ENCODE data around the gene SLIT3.

Gene SLIT3

DNA sequence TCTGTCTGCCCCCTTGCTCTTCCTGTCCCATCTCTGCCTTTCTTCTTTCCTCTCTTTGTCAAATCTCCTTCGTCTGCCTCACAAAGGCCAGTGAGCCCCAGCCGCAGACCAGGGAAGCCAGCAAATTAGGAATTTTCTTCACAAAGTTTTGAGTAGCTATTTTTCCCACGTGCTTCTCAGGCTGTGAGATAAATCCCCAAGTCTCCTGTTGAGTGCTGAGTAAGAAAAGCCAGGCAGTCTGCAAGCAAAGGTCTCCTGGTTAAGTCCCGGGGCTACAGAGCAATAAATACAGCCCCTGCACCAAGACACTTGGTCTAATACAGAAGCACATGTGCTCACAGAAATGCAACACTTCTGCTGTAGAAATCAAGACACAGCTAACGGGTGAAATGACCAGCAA lies 284.9 kb downstream of the SLIT3 start:
- DNase-seq = no peak

DNA sequence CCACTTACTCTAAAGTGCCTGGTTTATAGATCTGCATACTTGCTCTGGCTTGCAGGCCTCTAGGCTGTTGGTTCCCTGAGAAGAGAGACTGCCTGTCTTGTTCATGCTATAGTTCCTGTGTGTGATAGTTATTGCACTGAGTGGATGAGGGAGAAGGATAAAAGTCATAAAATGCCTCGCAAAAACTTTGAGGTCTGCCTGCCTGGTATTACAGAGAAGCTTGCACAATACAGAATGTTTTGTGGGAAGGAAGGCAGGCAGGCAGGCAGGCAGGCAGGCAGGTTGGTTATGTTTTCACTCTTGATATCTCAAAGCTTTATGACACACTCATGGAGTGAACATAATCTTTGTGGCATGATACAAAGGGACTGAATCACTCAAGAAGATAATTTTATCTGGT lies 287.1 kb downstream of the SLIT3 start:
- no peak for DNase-seq

DNA sequence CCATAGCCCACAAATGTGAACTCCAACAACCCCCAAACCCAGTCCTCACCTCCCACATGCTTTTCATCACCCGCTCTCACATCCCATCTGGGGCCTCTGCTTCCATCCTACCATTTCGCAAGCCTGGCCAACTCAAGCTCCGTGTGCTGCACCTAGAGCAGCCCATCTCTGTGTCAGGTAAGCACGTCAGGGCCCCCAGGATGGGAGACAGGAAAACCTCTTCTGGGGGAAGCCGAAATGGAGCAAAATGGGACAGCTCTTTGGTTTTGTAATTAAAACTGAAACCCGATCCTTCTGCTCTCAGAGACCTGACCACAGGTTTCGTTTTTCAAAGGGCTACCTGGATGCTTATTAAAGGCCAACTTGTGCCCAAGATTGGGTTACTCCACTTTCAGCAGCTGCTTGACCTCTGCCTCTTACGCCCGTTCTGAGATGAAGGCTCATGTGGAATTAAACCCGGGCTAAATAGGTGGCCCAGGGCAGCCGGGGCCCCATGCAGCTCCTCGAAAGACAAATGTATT lies 287.7 kb downstream of the SLIT3 start:
- no peak for DNase-seq

DNA sequence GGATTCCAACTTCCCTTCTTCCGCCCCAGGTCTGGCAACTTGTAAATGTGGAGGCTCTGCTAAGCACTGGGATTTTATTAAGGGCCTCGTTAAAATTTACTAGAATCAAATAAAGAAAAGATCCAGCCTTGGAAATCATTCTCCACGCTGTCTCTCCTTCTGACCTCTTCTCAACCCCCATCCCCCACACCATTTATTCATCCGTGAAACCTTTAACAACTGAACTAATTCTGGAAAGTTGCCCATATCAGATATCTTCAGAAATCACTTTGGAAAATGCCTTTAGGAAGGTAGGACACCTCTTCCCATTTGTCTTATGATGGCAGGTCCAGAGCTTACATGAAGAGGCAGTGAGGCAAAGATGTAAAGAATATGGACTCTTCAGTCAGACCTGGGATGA lies 288.5 kb downstream of the SLIT3 start:
- DNase-seq = no peak

DNA sequence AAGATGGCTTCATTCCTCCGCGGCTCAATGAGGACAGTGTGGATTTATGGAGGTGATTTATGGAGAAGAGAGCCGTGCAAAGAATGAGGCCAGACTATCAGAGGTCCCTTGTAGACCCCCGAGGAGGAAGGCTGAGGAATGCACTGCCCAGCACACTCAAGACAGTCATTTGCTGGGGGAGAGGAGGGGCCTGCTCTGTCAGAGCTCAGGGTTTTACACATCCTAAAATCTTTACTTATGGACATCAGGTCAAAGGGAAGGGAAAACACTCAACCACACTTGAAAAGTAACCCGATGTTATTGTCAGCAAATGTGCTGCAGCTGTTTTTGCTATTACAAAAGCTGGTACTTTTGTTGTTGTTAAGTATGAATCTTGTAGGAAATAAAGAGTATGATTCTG lies 289.5 kb downstream of the SLIT3 start:
- no peak for DNase-seq

DNA sequence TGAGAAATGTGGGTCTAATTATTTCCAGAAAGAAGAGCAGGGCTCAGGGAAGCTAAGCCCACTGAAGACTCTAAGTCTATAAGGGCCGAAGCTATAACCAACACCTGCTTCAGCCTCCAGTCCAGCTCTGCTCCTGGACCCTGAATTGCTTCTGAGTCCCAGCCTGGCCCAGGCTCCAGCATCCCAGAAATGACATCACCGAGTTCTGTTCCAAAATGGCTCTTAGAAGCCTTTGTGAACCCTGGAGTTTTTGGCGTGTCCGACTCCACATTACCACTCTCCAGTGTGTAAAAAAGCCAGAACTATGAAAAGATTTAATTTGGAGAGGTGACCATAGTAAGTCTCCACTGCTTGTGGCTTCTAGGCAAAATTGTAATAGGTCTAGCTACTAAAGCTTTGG lies 289.9 kb downstream of the SLIT3 start:
- no peak for DNase-seq

DNA sequence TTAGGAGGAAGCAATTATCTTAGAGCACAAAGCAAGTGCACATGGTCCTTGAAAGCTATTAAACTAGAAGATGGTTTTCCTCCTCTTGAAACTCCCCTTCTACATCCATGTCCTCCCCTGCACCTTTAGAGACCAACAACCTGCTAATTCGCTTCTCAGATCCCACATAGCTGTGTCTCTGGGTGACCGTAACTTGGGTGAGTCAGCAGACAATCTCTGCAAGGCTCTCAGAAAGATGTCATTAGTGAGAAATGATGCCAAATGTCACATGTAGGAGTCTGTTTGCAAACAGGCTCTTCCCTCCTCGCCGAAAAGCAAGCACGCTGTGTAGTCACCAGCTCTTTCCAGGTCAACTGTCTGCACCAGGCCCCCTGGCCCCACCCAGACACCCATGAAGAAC lies 291.8 kb downstream of the SLIT3 start:
- no peak for DNase-seq

DNA sequence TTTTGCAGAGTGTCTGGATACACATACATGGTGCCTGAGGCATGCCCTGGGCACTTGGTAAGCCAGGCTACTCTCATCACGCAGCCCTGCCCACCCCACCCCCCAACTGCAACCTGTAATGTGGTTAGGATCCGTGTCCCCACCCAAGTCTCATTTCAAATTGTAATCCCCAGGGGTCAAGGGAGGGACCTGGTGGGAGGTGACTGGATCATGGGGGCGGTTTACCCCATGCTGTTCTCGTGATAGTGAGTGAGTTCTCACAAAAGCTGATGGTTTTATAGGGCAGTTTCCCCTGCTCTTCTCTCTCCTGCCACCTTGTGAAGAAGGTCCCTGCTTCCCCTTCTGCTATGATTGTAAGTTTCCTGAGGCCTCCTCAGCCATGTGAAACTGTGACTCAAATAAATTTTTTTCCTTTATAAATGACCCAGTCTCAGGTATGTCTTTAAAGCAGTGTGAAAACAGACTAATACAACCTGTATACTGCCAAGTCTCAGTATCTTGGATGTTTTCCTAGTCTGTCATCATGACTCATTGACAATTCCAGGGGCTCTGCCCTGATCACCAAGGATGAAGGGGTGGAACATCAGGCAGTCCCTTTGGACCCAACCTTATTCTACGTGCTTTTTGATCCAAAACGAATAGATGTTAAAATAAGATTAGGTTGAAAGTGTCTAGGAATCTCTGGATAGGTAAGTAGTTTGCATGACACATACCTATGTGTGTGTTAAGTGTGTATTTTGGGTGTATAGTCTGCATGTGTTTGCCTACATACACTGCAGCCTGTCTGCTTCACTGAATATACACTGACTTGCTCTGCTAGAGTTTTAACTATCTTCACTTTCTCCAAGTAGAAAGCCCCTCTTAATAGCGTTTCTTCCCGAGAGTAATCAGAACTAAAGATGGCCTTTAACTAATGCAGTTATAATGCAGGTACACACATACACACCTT lies 293.8 kb downstream of the SLIT3 start:
- DNase-seq = no peak

DNA sequence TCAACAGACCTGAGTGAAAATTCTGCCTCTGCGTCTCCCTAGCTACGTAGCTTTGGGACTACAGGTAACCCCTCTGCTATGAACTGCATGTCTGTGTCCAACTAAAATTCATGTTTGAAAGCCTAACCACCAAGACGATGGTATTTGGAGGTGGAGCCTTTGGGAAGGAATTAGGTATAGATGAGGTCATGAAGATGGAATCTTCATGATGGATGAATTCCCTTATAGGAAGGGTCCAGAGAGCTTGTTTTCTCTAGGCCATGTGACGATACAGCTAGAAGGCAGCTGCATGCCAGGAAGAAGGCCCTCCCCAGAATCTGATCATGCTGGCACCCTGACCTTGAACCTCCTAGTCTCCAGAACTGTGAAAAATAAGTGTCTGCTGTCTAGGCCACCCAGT lies 296.4 kb downstream of the SLIT3 start:
- DNase-seq = no peak

DNA sequence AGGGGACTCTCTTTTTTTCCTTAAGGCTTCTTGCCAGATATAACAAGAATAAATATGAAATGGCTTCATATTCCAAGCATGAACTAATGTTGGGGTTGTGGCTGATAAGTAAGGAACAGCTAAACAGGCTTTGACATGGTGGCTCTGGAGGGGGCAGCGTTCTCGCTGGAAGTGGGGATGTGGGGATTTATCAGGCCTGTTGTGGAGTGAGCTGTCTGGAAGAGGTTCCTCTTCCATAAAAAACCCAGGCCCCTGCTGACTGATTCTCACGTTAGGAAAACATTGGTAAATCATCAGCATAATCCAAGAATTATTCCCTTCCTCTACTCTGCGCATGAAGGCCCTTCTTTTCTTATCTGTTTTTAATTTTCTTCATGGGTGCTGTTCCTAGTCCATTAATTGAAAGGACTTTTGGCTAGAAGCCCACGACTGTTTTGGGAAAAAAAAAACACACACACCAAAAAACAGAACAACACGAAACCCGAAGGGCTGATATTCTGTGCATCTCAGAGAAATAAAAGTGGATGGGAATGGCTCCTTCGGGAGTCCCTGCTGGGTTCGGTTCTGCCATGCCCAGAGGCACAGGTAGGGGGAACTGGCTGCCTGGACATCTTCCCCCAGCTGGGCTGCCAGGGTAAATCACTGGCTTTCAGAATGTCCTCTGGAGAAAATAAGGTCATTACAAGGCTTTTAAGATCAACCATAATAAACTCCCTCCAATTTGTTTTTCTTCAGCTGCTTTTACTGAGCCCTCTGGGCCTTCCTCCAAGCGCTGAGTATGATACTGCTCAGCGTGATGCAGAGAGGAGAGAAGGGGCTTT lies 297.0 kb downstream of the SLIT3 start:
- DNase-seq = no peak

DNA sequence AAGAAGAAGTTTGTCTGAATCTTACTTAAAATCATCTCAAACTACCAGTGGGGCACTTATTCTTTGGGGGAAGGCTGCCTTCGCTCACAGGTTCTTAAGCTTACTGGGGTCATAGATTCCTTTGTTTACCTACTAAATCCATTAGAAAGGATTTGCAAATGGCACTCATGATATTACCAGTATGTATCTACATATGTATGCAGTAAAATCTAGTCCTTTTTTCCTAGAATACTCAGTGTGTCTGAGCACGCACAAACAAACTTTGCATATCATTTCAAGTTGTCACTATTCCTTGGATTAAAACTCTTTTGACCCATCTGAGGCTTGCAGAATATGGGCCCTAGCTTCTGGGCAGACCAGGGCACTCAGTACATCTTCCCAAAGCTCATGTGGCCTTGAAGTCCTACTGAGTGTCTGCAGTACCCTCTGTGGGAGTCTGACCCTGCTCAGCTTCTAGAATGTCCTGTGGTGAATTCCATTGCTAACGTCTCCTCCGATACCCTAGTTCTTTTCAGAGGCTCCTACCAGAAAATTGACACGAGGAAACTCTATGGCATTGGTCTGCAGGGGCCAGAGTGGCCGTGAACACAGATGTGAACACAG lies 297.9 kb downstream of the SLIT3 start:
- no peak for DNase-seq

DNA sequence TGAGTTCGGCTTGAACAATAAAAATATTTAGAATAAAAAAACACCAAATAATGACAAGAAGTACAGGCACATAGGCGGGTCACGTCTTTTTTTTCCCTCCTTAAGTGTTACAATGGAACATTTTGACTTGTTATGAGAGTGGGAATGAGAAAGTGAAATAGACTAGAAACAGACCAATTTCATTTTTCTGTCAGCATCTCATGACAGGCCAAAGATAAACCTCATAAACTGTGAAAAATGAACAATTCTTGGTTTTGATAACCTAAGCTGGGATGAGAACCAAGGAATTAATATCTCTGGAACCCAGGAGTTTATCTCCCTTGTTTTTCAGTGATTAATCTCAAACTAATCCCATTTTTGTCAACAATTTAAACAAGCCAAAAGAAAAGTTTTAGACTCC lies 299.5 kb downstream of the SLIT3 start:
- DNase-seq = no peak

DNA sequence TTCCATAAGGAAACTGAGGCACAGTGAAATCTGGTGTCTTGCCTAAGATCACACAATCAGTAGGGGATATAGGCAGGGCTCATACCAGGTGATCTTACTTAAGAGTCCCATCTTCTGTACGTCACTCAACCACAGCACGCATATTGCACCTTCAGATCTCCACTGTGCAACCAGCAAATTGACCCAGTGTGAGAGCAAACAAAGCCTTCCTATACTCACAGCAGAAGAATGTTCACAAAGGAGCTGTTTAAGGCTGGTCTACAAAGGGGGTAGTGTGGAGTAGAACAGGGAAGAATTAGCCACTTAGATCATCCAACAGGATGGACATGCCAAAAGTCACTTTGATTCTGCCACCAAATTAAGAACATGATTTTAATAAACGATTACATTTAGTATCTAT lies 305.9 kb downstream of the SLIT3 start:
- DNase-seq = no peak

DNA sequence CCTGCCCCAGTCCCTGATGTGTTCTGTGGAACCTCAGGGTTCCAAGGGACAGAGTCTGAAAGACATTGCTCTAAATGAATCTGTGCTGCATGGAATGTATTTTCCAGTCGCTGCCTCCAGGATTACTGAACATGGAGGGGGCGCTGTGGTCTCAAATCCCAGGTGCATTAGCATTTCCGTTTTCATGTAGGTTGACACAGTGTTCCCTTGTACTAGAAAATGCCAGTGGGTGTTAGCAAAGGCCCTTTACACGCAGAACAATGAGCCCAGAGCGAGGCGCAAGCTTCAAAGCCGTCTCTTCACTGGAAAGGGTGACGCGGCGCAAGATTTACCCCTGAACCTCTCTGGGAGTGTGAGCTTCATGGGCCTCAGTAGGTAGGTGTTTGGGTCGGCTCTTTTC lies 308.3 kb downstream of the SLIT3 start:
- DNase-seq = no peak

DNA sequence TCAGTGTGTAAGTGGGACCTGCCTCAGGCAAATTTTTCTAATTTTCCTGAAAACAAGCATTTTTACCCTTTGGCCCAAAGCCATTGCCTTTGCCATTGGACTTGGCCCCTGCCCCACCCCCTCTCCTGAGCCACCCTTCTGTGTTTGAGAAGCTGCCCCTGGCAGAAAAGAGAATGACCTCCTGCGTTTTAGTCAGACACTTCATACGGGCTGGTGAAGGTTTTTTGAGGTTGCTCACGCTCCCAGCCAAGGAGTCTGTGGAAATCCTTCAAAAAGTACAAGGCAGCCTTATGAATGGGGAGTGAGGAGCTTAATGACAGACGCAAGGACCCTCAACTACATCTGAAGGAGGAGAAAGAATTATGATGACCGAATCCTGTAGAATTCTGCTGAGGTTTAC lies 308.9 kb downstream of the SLIT3 start:
- no peak for DNase-seq

DNA sequence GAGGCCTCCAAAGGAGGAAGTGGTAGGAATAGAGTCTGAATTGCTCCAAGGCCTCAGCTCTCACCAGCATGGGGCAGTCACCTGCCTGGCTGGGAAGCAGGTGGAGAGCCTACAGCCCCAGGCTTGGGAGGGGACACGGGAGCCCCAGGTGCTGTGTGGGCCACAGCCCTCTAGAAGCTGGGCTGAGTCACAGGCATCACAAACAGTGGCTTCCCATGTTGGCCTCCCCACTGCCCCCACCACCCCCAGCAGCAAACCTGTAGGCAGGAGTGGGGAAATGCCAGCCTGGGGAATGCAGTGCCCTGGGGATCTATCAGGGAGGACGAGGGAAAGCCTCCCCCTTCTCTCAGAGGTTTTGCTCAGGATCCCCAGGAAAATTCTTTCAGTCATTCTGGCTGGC lies 309.6 kb downstream of the SLIT3 start:
- no peak for DNase-seq

DNA sequence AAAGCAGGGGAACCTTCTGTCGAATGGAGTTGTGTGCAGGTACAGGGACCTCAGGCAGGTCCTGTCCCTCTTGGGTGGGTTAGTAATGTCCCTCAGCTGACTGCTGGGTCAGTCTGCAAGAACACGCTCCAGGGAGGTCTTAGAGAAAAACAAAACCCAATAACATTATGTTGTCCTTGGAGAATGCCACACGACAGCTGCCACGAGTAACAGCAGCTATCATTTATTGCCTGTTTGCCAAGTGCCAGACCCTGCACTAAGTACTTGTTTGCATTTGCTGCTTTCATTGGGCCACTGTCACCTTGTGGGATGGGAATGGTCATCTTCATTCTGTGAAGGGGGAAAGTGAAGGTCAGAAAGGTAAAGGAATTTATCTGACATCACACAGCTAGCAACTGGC lies 310.3 kb downstream of the SLIT3 start:
- DNase-seq = no peak

DNA sequence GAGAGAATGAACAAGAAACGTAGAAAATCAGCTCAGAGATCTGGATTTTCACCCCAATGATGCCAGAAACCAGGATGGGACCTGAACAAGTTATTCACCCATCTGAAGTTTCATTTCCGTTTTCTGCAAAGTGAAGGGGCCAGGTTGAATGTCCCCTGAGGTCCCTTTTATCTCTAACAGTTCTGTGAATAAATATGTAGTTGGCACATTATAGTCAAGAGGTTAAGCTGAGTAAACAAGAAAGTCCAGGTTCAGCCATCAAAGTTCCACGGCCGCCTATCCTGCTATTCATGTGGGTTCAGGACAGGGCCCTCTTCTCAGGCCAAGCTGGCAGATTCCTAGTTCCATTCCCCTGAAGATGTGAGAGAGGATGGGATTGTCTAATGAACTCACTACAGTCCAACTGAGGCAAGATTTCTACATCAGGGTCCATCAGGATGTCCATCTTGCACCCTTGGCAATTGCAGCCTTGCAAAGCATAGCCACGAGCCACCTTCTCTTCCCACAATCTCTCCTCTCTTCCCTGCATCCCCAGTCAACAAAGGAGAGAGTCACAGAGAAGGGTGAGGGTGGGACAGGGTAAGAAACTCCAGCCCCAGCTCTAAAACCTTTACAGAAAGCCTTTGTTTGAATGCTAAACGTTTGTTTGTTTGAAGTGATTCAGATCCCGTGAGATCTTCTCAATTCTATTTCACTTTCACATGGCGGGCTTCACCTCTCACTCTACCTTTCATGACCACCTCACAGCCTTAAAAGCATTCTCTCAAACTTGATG lies 311.0 kb downstream of the SLIT3 start:
- DNase-seq = no peak

DNA sequence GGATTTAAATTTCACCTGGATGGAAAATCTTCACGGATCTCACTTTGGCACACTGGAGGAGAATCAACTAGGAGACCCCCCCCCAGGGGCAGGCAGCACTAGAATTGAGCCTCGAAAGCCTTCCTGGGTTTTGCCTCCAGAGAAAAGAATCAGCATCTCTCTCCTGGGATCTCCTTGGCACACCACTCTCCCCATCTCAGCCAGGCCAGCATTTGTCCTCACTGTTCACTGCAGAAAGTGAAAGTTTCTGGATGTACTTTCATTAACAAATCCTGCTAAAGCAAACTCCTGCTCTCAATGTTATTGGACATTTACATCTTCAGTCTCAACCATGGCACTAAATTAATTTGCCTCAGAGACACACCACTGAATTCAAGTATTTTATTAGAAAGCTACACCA lies 312.2 kb downstream of the SLIT3 start:
- no peak for DNase-seq

DNA sequence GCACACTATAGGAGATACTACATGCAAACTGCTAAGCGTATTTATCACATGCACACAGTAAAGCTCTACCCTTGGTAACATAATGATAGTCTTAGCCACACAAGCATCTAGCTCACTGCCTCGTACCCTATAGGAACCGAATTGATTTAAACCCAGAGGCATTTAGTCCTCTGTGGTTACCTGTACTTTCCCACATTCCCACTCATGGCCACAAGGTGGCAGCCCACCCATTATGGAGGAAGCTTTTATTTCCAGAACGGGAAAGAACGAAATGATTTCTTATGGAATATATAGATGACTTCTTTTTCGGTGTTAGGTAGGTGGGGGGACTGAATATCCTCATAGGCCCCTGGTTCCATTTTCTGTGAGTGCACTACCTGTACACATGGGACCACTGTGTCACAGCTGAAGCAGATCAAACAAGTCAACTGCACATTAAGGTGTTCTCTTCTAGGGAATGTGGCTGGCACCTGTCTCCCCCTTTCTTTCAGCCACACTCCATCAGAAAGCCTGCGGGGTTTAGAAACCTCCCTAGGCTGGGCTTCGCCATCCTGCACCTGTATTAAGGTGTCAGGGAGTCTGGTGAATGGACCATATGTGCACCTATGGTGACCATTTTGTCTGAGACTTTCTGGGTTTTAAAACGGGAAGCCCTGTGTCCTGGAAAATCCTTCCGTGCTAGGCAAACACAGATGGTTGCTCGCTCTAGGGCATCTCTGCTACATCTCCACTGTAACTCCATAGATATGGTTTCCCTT lies 313.2 kb downstream of the SLIT3 start:
- peak; percentile 14 for DNase-seq

DNA sequence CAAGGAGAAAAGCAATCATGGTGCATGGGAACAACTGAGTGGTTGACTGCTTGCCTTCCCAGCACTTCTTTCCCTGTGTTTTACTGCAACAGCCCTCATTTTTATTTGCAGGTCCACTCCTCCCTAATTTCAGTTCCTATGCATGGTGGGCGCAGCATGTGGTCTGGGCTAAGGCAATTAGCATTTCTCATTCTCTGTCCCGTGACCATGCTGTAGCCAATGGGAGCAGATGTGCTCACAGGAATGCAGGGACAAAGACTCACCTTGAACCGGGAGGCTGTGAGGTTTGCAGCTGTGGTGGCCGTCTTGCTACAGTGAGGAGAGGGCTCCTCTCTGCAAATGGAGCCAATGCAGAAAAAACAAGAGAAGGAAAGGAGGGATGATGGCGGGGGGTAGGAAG lies 315.5 kb downstream of the SLIT3 start:
- DNase-seq = no peak

DNA sequence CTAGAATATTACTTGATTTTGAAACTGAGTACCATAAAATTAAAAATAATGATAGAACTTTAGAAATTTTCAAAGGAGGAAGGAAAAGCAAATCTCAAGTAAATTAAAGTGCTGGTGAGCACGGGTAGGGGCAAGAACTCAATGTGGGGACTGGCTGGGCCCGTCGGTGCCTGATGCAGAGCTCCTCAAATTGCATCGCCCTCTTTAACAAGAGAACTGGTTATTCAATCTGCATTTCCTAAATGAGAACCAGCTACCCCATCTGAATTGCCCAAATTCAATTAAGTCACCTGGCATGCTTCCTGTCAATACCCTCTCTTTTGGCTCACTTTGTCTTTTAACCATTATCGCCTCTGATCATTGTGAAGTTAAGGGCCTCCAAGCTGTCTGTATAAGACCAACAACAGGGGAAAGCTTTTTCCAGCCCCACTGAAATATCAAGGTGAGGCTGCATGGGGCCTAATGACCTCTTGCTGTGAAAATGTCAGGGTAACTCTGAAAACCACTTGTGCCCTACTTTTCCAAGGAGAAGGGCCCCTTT lies 316.7 kb downstream of the SLIT3 start:
- no peak for DNase-seq

Data from GDM1 (cell line).